GM23338 (cell line): ENCODE results near the gene DCDC1. TPM values are rescaled to one million over a fixed set of nuclear protein-coding genes. Genes with fewer than 3 reads are reported as not detected.

Experiments used
- ATAC-seq: fragments of 200-7000 bp; cut with Tn5 transposase; 3 replicates; pipeline ENCODE4 v1.9.1; 2020
- DNase-seq: peaks from one replicate; pipeline ENCODE4 v3.0.0-alpha.2; 2015; ENCODE audit warnings: low spot score
- H2AFZ ChIP-seq: fragments of 200-600 bp; sonication (generic); 2 replicates; pipeline ENCODE4 v1.8.0; 2016; ENCODE audit warnings: antibody characterized with exemption, mild to moderate bottlenecking, moderate library complexity
- H3F3A ChIP-seq: fragments of 200-600 bp; sonication (generic); replicated peaks from 2 replicates; pipeline ENCODE4 v1.8.0; 2017; ENCODE audit warnings: antibody characterized with exemption, mixed run types, low read depth
- H3K27ac ChIP-seq: fragments of 200-600 bp; sonication (generic); 2 replicates; pipeline ENCODE4 v1.6.1; 2016; ENCODE audit warnings: low read depth
- H3K27me3 ChIP-seq: fragments of 200-600 bp; sonication (generic); 2 replicates; pipeline ENCODE4 v1.8.0; 2016; ENCODE audit warnings: mild to moderate bottlenecking, mixed run types, moderate library complexity; ENCODE audit not compliant: insufficient read depth
- H3K36me3 ChIP-seq: fragments of 200-600 bp; sonication (generic); 2 replicates; pipeline ENCODE4 v1.8.0; 2016; ENCODE audit warnings: mild to moderate bottlenecking; ENCODE audit not compliant: insufficient read depth
- H3K4me1 ChIP-seq: fragments of 200-600 bp; sonication (generic); 2 replicates; pipeline ENCODE4 v1.8.0; 2016; ENCODE audit warnings: mild to moderate bottlenecking, moderate library complexity; ENCODE audit not compliant: insufficient read depth
- H3K4me2 ChIP-seq: fragments of 200-600 bp; sonication (generic); 2 replicates; pipeline ENCODE4 v1.7.1; 2017; ENCODE audit warnings: mixed run types
- H3K4me3 ChIP-seq: fragments of 200-600 bp; sonication (generic); 2 replicates; pipeline ENCODE4 v1.6.1; 2016; ENCODE audit warnings: mixed run types
- H3K79me2 ChIP-seq: fragments of 200-600 bp; sonication (generic); replicated peaks from 2 replicates; pipeline ENCODE4 v1.8.0; 2017; ENCODE audit warnings: mild to moderate bottlenecking; ENCODE audit not compliant: insufficient read depth
- H3K9me2 ChIP-seq: fragments of 200-600 bp; sonication (generic); 2 replicates; pipeline ENCODE4 v1.8.0; 2017; ENCODE audit not compliant: insufficient read depth
- H4K20me1 ChIP-seq: fragments of 200-600 bp; sonication (generic); replicated peaks from 2 replicates; pipeline ENCODE4 v1.8.0; 2017; ENCODE audit warnings: mild to moderate bottlenecking; ENCODE audit not compliant: insufficient read depth
- H3K27ac Mint-ChIP-seq: 2 replicates; pipeline ENCODE4 v1.8.0; 2020; ENCODE audit warnings: inconsistent platforms, mild to moderate bottlenecking, moderate library complexity, mixed read lengths
- H3K27me3 Mint-ChIP-seq: 3 replicates; pipeline ENCODE4 v1.8.0; 2022; ENCODE audit warnings: low read depth, mild to moderate bottlenecking, moderate library complexity, mixed read lengths, inconsistent platforms; ENCODE audit not compliant: insufficient read depth, poor library complexity
- H3K36me3 Mint-ChIP-seq: 3 replicates; pipeline ENCODE4 v1.8.0; 2021; ENCODE audit warnings: low read depth, mild to moderate bottlenecking, inconsistent platforms, moderate library complexity, mixed read lengths
- H3K4me1 Mint-ChIP-seq: 3 replicates; pipeline ENCODE4 v1.8.0; 2020; ENCODE audit warnings: mild to moderate bottlenecking, inconsistent platforms, mixed read lengths
- H3K4me3 Mint-ChIP-seq: 3 replicates; pipeline ENCODE4 v1.8.0; 2021; ENCODE audit warnings: moderate library complexity, mild to moderate bottlenecking, inconsistent platforms, mixed read lengths
- H3K9me3 Mint-ChIP-seq: 3 replicates; pipeline ENCODE4 v1.8.0; 2020; ENCODE audit warnings: moderate library complexity, mild to moderate bottlenecking, inconsistent platforms, mixed read lengths
- CREB1 ChIP-seq: fragments of 250-450 bp; sonication (Bioruptor Pico); IDR thresholded peaks from 2 replicates; pipeline ENCODE4 v1.5.0; 2020; ENCODE audit warnings: low read depth, mild to moderate bottlenecking, moderate library complexity
- ETS1 ChIP-seq: IDR thresholded peaks from 2 replicates; pipeline ENCODE4 v1.6.1; 2016; ENCODE audit warnings: antibody characterized with exemption
- EZH2 ChIP-seq: fragments of 200-600 bp; sonication (generic); IDR thresholded peaks from one replicate; pipeline ENCODE4 v1.8.0; 2017; ENCODE audit warnings: antibody characterized with exemption, mild to moderate bottlenecking, low read depth; ENCODE audit not compliant: unreplicated experiment
- EZH2phosphoT487 ChIP-seq: fragments of 200-600 bp; sonication (generic); IDR thresholded peaks from one replicate; pipeline ENCODE4 v1.8.1; 2018; ENCODE audit warnings: antibody characterized with exemption; ENCODE audit not compliant: unreplicated experiment
- JUNB ChIP-seq: IDR thresholded peaks from one replicate; pipeline ENCODE4 v1.6.1; 2016; ENCODE audit warnings: antibody characterized with exemption; ENCODE audit not compliant: unreplicated experiment
- NANOG ChIP-seq: IDR thresholded peaks from 2 replicates; pipeline ENCODE4 v1.6.1; 2016; ENCODE audit warnings: antibody characterized with exemption, borderline replicate concordance
- STAT1 ChIP-seq: IDR thresholded peaks from one replicate; pipeline ENCODE4 v1.6.1; 2016; ENCODE audit warnings: antibody characterized with exemption; ENCODE audit not compliant: unreplicated experiment
- ZNF114 ChIP-seq: fragments of 250-450 bp; sonication (Bioruptor Pico); IDR thresholded peaks from 2 replicates; pipeline ENCODE4 v1.5.0; 2020; ENCODE audit warnings: mild to moderate bottlenecking, moderate library complexity
- ZNF331 ChIP-seq: fragments of 250-450 bp; sonication (Bioruptor Pico); IDR thresholded peaks from 2 replicates; pipeline ENCODE4 v1.5.0; 2020; ENCODE audit warnings: low read depth, mild to moderate bottlenecking, moderate library complexity
- polyA plus RNA-seq: library from polyadenylated mRNA; unstranded; fragments of >200 nt; fragmentation: Nextera tagmentation; extraction: Ambion mirVana; gene quantifications from 2 replicates; pipeline ENCODE4 v1.2.1, GENCODE V29; 2016
- total RNA-seq: library from RNA; depleted of rRNA; stranded (reverse); fragments of >200 nt; shearing (Covaris generic); gene quantifications from 2 replicates; pipeline ENCODE4 v1.2.3, GENCODE V29; 2014
- TF ChIP-seq, protein P1 (sequence below): fragments of 250-450 bp; sonication (Bioruptor Pico); IDR thresholded peaks from 2 replicates; pipeline ENCODE4 v1.5.0; 2020; ENCODE audit warnings: mild to moderate bottlenecking, moderate library complexity
- TF ChIP-seq, protein P2 (sequence below), 2 experiments: fragments of 200-600 bp in 1 of 2; sonication (generic) in 1 of 2; conservative IDR thresholded peaks; 2 replicates each; pipeline versions ENCODE4 v1.5.1 to v1.6.1; 2016 to 2017; ENCODE audit warnings: antibody characterized with exemption in 2 of 2, low read depth in 2 of 2, mild to moderate bottlenecking in 2 of 2, moderate library complexity in 1 of 2

The DCDC1 gene
- total and polyA plus RNA-seq, 2 experiments from 2014 or later: 0.56 to 0.58 TPM

DNA sequence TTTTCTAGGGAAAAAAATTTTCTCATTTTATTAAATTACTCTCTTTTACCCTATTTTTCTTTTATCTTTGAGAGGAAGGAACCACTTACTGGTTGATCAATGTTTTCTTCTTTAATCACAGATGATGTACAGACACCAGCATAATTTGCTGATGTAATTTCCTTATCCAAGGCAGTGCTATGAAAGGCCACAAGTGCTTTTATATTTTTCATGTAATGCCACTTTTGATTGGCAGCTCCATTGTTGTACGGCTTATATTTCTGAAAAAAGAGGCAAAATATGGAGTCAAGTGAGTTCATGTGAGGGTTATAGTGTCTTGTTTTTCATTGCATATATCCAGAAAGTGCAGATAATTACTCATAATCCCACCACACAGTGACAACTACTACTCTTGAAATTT is 460.7 kb downstream of the DCDC1 start:
- no peaks in the 10 kb centered on the region for H3K27me3 ChIP-seq
- H3K9me3 Mint-ChIP-seq: no peaks in the 10 kb centered on the region
- no peak overlapping the region for H3K4me2 ChIP-seq
- no peak overlapping the region for H3K27ac ChIP-seq
- no peak overlapping the region for H3K27ac Mint-ChIP-seq
- no peak overlapping the region for H2AFZ ChIP-seq
- no peak for TF ChIP-seq EZH2
- no peak for TF ChIP-seq EZH2phosphoT487
- no peak for TF ChIP-seq ZNF331
- no peak for TF ChIP-seq JUNB
- TF ChIP-seq STAT1: no peak
- H4K20me1 ChIP-seq: no peaks in the 10 kb centered on the region
- H3K4me3 Mint-ChIP-seq: no peak overlapping the region
- ATAC-seq: no peak
- no peaks in the 10 kb centered on the region for H3F3A ChIP-seq
- H3K4me1 ChIP-seq: no peaks in the 10 kb centered on the region
- no peak for DNase-seq
- peaks cover 4% of the 10 kb centered on the region; the same call in 2 of the 3 replicates for H3K4me1 Mint-ChIP-seq
- H3K36me3 Mint-ChIP-seq: no peaks in the 10 kb centered on the region
- no peak overlapping the region for H3K4me3 ChIP-seq
- H3K27me3 Mint-ChIP-seq: peaks cover 2% of the 10 kb centered on the region
- no peaks in the 10 kb centered on the region for H3K36me3 ChIP-seq
- no peaks in the 10 kb centered on the region for H3K9me2 ChIP-seq
- H3K79me2 ChIP-seq: no peaks in the 10 kb centered on the region

DNA sequence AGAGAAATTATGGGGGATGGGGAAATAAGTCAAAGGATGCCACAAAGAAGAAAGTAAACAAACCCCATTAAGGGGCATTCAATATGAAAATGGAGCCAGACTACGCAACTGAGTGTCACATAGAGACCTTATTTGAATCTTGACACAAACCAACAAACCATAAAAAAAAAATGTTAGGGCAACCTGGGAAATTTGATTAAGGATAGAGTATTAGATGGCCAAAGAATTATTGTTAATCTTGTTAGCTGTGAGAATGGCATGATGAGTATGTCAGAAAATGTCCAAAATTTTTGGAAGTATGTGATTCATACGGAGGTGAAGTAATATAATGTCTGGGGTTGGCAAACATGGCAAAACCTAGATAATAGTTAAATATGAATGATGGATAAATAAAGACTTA is 461.3 kb downstream of the DCDC1 start:
- ATAC-seq (no peak), DNase-seq (no peak)
- no peak overlapping the region for H3K4me3 Mint-ChIP-seq
- Histone ChIP-seq H3K27ac (no peak overlapping the region), H4K20me1 (no peaks in the 10 kb centered on the region), H3K9me2 (no peaks in the 10 kb centered on the region), H3K36me3 (no peaks in the 10 kb centered on the region), H2AFZ (no peak overlapping the region), H3F3A (no peaks in the 10 kb centered on the region), H3K4me3 (no peak overlapping the region), H3K4me1 (no peaks in the 10 kb centered on the region), H3K4me2 (no peak overlapping the region), H3K27me3 (no peaks in the 10 kb centered on the region), H3K79me2 (no peaks in the 10 kb centered on the region)
- H3K4me1 Mint-ChIP-seq: peaks cover 4% of the 10 kb centered on the region; the same call in 2 of the 3 replicates
- no peaks in the 10 kb centered on the region for H3K36me3 Mint-ChIP-seq
- H3K9me3 Mint-ChIP-seq: no peaks in the 10 kb centered on the region
- H3K27ac Mint-ChIP-seq: no peak overlapping the region
- peaks cover 2% of the 10 kb centered on the region for H3K27me3 Mint-ChIP-seq
- TF ChIP-seq, protein P1, sequence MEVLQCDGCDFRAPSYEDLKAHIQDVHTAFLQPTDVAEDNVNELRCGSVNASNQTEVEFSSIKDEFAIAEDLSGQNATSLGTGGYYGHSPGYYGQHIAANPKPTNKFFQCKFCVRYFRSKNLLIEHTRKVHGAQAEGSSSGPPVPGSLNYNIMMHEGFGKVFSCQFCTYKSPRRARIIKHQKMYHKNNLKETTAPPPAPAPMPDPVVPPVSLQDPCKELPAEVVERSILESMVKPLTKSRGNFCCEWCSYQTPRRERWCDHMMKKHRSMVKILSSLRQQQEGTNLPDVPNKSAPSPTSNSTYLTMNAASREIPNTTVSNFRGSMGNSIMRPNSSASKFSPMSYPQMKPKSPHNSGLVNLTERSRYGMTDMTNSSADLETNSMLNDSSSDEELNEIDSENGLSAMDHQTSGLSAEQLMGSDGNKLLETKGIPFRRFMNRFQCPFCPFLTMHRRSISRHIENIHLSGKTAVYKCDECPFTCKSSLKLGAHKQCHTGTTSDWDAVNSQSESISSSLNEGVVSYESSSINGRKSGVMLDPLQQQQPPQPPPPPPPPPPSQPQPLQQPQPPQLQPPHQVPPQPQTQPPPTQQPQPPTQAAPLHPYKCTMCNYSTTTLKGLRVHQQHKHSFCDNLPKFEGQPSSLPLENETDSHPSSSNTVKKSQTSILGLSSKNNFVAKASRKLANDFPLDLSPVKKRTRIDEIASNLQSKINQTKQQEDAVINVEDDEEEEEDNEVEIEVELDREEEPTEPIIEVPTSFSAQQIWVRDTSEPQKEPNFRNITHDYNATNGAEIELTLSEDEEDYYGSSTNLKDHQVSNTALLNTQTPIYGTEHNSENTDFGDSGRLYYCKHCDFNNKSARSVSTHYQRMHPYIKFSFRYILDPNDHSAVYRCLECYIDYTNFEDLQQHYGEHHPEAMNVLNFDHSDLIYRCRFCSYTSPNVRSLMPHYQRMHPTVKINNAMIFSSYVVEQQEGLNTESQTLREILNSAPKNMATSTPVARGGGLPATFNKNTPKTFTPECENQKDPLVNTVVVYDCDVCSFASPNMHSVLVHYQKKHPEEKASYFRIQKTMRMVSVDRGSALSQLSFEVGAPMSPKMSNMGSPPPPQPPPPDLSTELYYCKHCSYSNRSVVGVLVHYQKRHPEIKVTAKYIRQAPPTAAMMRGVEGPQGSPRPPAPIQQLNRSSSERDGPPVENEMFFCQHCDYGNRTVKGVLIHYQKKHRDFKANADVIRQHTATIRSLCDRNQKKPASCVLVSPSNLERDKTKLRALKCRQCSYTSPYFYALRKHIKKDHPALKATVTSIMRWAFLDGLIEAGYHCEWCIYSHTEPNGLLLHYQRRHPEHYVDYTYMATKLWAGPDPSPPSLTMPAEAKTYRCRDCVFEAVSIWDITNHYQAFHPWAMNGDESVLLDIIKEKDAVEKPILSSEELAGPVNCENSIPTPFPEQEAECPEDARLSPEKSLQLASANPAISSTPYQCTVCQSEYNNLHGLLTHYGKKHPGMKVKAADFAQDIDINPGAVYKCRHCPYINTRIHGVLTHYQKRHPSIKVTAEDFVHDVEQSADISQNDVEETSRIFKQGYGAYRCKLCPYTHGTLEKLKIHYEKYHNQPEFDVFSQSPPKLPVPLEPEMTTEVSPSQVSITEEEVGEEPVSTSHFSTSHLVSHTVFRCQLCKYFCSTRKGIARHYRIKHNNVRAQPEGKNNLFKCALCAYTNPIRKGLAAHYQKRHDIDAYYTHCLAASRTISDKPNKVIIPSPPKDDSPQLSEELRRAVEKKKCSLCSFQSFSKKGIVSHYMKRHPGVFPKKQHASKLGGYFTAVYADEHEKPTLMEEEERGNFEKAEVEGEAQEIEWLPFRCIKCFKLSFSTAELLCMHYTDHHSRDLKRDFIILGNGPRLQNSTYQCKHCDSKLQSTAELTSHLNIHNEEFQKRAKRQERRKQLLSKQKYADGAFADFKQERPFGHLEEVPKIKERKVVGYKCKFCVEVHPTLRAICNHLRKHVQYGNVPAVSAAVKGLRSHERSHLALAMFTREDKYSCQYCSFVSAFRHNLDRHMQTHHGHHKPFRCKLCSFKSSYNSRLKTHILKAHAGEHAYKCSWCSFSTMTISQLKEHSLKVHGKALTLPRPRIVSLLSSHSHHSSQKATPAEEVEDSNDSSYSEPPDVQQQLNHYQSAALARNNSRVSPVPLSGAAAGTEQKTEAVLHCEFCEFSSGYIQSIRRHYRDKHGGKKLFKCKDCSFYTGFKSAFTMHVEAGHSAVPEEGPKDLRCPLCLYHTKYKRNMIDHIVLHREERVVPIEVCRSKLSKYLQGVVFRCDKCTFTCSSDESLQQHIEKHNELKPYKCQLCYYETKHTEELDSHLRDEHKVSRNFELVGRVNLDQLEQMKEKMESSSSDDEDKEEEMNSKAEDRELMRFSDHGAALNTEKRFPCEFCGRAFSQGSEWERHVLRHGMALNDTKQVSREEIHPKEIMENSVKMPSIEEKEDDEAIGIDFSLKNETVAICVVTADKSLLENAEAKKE (CRISPR knock-in tag): no peak
- TF ChIP-seq ZNF331 (no peak), STAT1 (no peak), CREB1 (CRISPR knock-in tag) (no peak), ETS1 (no peak), NANOG (no peak), ZNF114 (CRISPR knock-in tag) (no peak), JUNB (no peak)
- TF ChIP-seq, protein P2, sequence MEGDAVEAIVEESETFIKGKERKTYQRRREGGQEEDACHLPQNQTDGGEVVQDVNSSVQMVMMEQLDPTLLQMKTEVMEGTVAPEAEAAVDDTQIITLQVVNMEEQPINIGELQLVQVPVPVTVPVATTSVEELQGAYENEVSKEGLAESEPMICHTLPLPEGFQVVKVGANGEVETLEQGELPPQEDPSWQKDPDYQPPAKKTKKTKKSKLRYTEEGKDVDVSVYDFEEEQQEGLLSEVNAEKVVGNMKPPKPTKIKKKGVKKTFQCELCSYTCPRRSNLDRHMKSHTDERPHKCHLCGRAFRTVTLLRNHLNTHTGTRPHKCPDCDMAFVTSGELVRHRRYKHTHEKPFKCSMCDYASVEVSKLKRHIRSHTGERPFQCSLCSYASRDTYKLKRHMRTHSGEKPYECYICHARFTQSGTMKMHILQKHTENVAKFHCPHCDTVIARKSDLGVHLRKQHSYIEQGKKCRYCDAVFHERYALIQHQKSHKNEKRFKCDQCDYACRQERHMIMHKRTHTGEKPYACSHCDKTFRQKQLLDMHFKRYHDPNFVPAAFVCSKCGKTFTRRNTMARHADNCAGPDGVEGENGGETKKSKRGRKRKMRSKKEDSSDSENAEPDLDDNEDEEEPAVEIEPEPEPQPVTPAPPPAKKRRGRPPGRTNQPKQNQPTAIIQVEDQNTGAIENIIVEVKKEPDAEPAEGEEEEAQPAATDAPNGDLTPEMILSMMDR (conservative IDR thresholded peaks at IDR 0.05; ENCODE audit: low read depth in 2 of 2): no peak
